ENCODE measurements around the gene STAT6.

The STAT6 gene

GRCh38 chr12:57107456-57108155 is 3.6 kb downstream of the STAT6 start:
- no peak overlapping the region for H3K14ac ChIP-seq (ENCODE audit: low read length)
- no peak overlapping the region for H3K4ac ChIP-seq (ENCODE audit: low read depth, low read length)
- H3K4me3 ChIP-seq (ENCODE audit: low read depth, low read length), result peak overlapping the region; percentile 32
- peaks cover 20% of the 10 kb centered on the region for H3K79me1 ChIP-seq (ENCODE audit: low read length)
- H2AK5ac ChIP-seq (ENCODE audit: low read length), result no peak overlapping the region
- peaks cover 9% of the 10 kb centered on the region in 2 experiments for H3K4me1 ChIP-seq (ENCODE audit: control insufficient read depth in 1 of 2, insufficient read depth in 2 of 2, low read length in 2 of 2)
- H3K23ac ChIP-seq (ENCODE audit: low read length), result no peak overlapping the region
- H3K79me2 ChIP-seq (ENCODE audit: control insufficient read depth, insufficient read depth, low read length, poor library complexity), result peaks cover 12% of the 10 kb centered on the region
- no peak overlapping the region for H3K18ac ChIP-seq (ENCODE audit: low read length)
- no CpG with 5 or more reads among the region's 7 CpGs for WGBS (ENCODE audit: extremely low coverage, insufficient coverage, insufficient read length)
- H4K91ac ChIP-seq (ENCODE audit: low read depth, low read length), result no peak overlapping the region
- H3K36me3 ChIP-seq (ENCODE audit: control insufficient read depth in 1 of 2, insufficient read depth in 2 of 2, low read length in 2 of 2), result peaks cover 39 to 47% of the 10 kb centered on the region in 2 experiments
- DNase-seq, result no peak
- no peak overlapping the region for H3K9ac ChIP-seq (ENCODE audit: low read length)
- H4K12ac ChIP-seq (ENCODE audit: low read depth, low read length), result no peak overlapping the region
- H2AFZ ChIP-seq (ENCODE audit: insufficient read depth, low read length, poor library complexity), result no peak overlapping the region
- no peak overlapping the region for H2BK120ac ChIP-seq (ENCODE audit: insufficient read depth, low read length, poor library complexity)
- H4K8ac ChIP-seq (ENCODE audit: low read depth, low read length), result no peak overlapping the region
- H3K4me2 ChIP-seq (ENCODE audit: low read length), result no peak overlapping the region
- H2BK5ac ChIP-seq (ENCODE audit: low read depth, low read length, poor library complexity), result no peak overlapping the region
- no peaks in the 10 kb centered on the region for H3K9me3 ChIP-seq (ENCODE audit: insufficient read depth, low read depth, low read length)
- H3K27ac ChIP-seq (ENCODE audit: low read depth, low read length), result no peak overlapping the region
- H2BK12ac ChIP-seq (ENCODE audit: low read length), result no peak overlapping the region
- no peaks in the 10 kb centered on the region for H3K27me3 ChIP-seq (ENCODE audit: insufficient read depth, low read length)

GRCh38 chr12:57106021-57106708 is 5.0 kb downstream of the STAT6 start:
- no peak overlapping the region for H2BK120ac ChIP-seq (ENCODE audit: insufficient read depth, low read length, poor library complexity)
- H3K9me3 ChIP-seq (ENCODE audit: insufficient read depth, low read depth, low read length), result no peaks in the 10 kb centered on the region
- H3K4me2 ChIP-seq (ENCODE audit: low read length), result no peak overlapping the region
- no peak overlapping the region for H3K4ac ChIP-seq (ENCODE audit: low read depth, low read length)
- H2AK5ac ChIP-seq (ENCODE audit: low read length), result no peak overlapping the region
- H3K27ac ChIP-seq (ENCODE audit: low read depth, low read length), result no peak overlapping the region
- no peak overlapping the region for H2AFZ ChIP-seq (ENCODE audit: insufficient read depth, low read length, poor library complexity)
- H4K12ac ChIP-seq (ENCODE audit: low read depth, low read length), result no peak overlapping the region
- no peak overlapping the region for H4K8ac ChIP-seq (ENCODE audit: low read depth, low read length)
- no peak overlapping the region for H4K91ac ChIP-seq (ENCODE audit: low read depth, low read length)
- H3K4me1 ChIP-seq (ENCODE audit: control insufficient read depth in 1 of 2, insufficient read depth in 2 of 2, low read length in 2 of 2), result peaks cover 12 to 15% of the 10 kb centered on the region in 2 experiments
- no peak overlapping the region for H2BK5ac ChIP-seq (ENCODE audit: low read depth, low read length, poor library complexity)
- WGBS (ENCODE audit: extremely low coverage, insufficient coverage, insufficient read length), result no CpG with 5 or more reads among the region's 9 CpGs
- H3K79me2 ChIP-seq (ENCODE audit: control insufficient read depth, insufficient read depth, low read length, poor library complexity), result peaks cover 7% of the 10 kb centered on the region
- no peak overlapping the region for H3K23ac ChIP-seq (ENCODE audit: low read length)
- no peak overlapping the region for H3K18ac ChIP-seq (ENCODE audit: low read length)
- no peak for DNase-seq
- H3K79me1 ChIP-seq (ENCODE audit: low read length), result peaks cover 12% of the 10 kb centered on the region
- no peak overlapping the region for H3K4me3 ChIP-seq (ENCODE audit: low read depth, low read length)
- H3K9ac ChIP-seq (ENCODE audit: low read length), result no peak overlapping the region
- no peak overlapping the region for H2BK12ac ChIP-seq (ENCODE audit: low read length)
- peaks cover 47 to 51% of the 10 kb centered on the region in 2 experiments for H3K36me3 ChIP-seq (ENCODE audit: control insufficient read depth in 1 of 2, insufficient read depth in 2 of 2, low read length in 2 of 2)
- no peak overlapping the region for H3K14ac ChIP-seq (ENCODE audit: low read length)
- no peaks in the 10 kb centered on the region for H3K27me3 ChIP-seq (ENCODE audit: insufficient read depth, low read length)

- Histone ChIP-seq H3K9ac (ENCODE audit: low read length) (no peak overlapping the region), H2BK5ac (ENCODE audit: low read depth, low read length, poor library complexity) (no peak overlapping the region), H3K18ac (ENCODE audit: low read length) (no peak overlapping the region), H3K4me3 (ENCODE audit: low read depth, low read length) (no peak overlapping the region), H3K36me3 (ENCODE audit: control insufficient read depth in 1 of 2, insufficient read depth in 2 of 2, low read length in 2 of 2) (peaks cover 47 to 53% of the 10 kb centered on the region in 2 experiments), H3K23ac (ENCODE audit: low read length) (no peak overlapping the region), H3K27me3 (ENCODE audit: insufficient read depth, low read length) (no peaks in the 10 kb centered on the region), H2BK12ac (ENCODE audit: low read length) (no peak overlapping the region), H3K14ac (ENCODE audit: low read length) (no peak overlapping the region), H3K79me2 (ENCODE audit: control insufficient read depth, insufficient read depth, low read length, poor library complexity) (no peaks in the 10 kb centered on the region), H3K4ac (ENCODE audit: low read depth, low read length) (no peak overlapping the region), H4K12ac (ENCODE audit: low read depth, low read length) (no peak overlapping the region), H2BK120ac (ENCODE audit: insufficient read depth, low read length, poor library complexity) (no peak overlapping the region), H2AFZ (ENCODE audit: insufficient read depth, low read length, poor library complexity) (no peak overlapping the region), H3K9me3 (ENCODE audit: insufficient read depth, low read depth, low read length) (no peaks in the 10 kb centered on the region), H3K27ac (ENCODE audit: low read depth, low read length) (no peak overlapping the region), H4K8ac (ENCODE audit: low read depth, low read length) (no peak overlapping the region), H4K91ac (ENCODE audit: low read depth, low read length) (no peak overlapping the region), H3K4me1 (ENCODE audit: control insufficient read depth in 1 of 2, insufficient read depth in 2 of 2, low read length in 2 of 2) (peaks cover 12% of the 10 kb centered on the region in 2 experiments), H2AK5ac (ENCODE audit: low read length) (no peak overlapping the region), H3K4me2 (ENCODE audit: low read length) (no peak overlapping the region), H3K79me1 (ENCODE audit: low read length) (peaks cover 2% of the 10 kb centered on the region)
- no peak for DNase-seq
- WGBS (ENCODE audit: extremely low coverage, insufficient coverage, insufficient read length), result no CpG with 5 or more reads among the region's 14 CpGs
Observed at GRCh38 chr12:57105011-57105753, 6.0 kb downstream of the STAT6 start.

- H2BK5ac ChIP-seq (ENCODE audit: low read depth, low read length, poor library complexity), result no peak overlapping the region
- no peak overlapping the region for H3K4me2 ChIP-seq (ENCODE audit: low read length)
- H3K4me1 ChIP-seq (ENCODE audit: control insufficient read depth in 1 of 2, insufficient read depth in 2 of 2, low read length in 2 of 2), result peaks cover 7 to 8% of the 10 kb centered on the region in 2 experiments
- H3K79me1 ChIP-seq (ENCODE audit: low read length), result no peaks in the 10 kb centered on the region
- no peak overlapping the region for H3K4ac ChIP-seq (ENCODE audit: low read depth, low read length)
- H3K4me3 ChIP-seq (ENCODE audit: low read depth, low read length), result no peak overlapping the region
- peaks cover 54 to 60% of the 10 kb centered on the region in 2 experiments for H3K36me3 ChIP-seq (ENCODE audit: control insufficient read depth in 1 of 2, insufficient read depth in 2 of 2, low read length in 2 of 2)
- no peaks in the 10 kb centered on the region for H3K9me3 ChIP-seq (ENCODE audit: insufficient read depth, low read depth, low read length)
- no peak overlapping the region for H4K91ac ChIP-seq (ENCODE audit: low read depth, low read length)
- no peak overlapping the region for H2AK5ac ChIP-seq (ENCODE audit: low read length)
- H3K79me2 ChIP-seq (ENCODE audit: control insufficient read depth, insufficient read depth, low read length, poor library complexity), result no peaks in the 10 kb centered on the region
- H3K27ac ChIP-seq (ENCODE audit: low read depth, low read length), result no peak overlapping the region
- H2BK12ac ChIP-seq (ENCODE audit: low read length), result no peak overlapping the region
- H3K23ac ChIP-seq (ENCODE audit: low read length), result no peak overlapping the region
- DNase-seq, result no peak
- no peak overlapping the region for H2AFZ ChIP-seq (ENCODE audit: insufficient read depth, low read length, poor library complexity)
- no peaks in the 10 kb centered on the region for H3K27me3 ChIP-seq (ENCODE audit: insufficient read depth, low read length)
- H2BK120ac ChIP-seq (ENCODE audit: insufficient read depth, low read length, poor library complexity), result no peak overlapping the region
- H3K9ac ChIP-seq (ENCODE audit: low read length), result no peak overlapping the region
- no peak overlapping the region for H4K8ac ChIP-seq (ENCODE audit: low read depth, low read length)
- no peak overlapping the region for H3K14ac ChIP-seq (ENCODE audit: low read length)
- H4K12ac ChIP-seq (ENCODE audit: low read depth, low read length), result no peak overlapping the region
- WGBS (ENCODE audit: extremely low coverage, insufficient coverage, insufficient read length), result no CpG with 5 or more reads among the region's 12 CpGs
- no peak overlapping the region for H3K18ac ChIP-seq (ENCODE audit: low read length)
Observed at GRCh38 chr12:57104292-57104910, 6.8 kb downstream of the STAT6 start.

All from trophoblast cell (in vitro differentiated cells and primary cell).